ENCODE data around the gene SLC27A6.
"Not testable (repeated sequence)": the region's sequence is repeated elsewhere in the genome, so short reads cannot be mapped to it uniquely, and the experiment has no call there.

The SLC27A6 gene

GRCh38 chr5:129019401-129019908 is 54.2 kb downstream of the SLC27A6 start:
- Histone ChIP-seq H3K27me3 (no peaks in the 10 kb centered on the region), H3K36me3 (no peaks in the 10 kb centered on the region), H3K4me3 (ENCODE audit: low read depth, low read length) (no peak overlapping the region), H3K4me1 (peaks cover 56% of the 10 kb centered on the region), H3K9me3 (no peaks in the 10 kb centered on the region)
- no peak for TF ChIP-seq CTCF (IDR thresholded peaks at IDR 0.05; ENCODE audit: low read depth, low read length)
- no peak for DNase-seq

GRCh38 chr5:129020683-129021082 is 55.4 kb downstream of the SLC27A6 start:
- peaks cover 66% of the 10 kb centered on the region for H3K4me1 ChIP-seq
- no peak for DNase-seq
- no peak overlapping the region for H3K4me3 ChIP-seq (ENCODE audit: low read depth, low read length)
- H3K9me3 ChIP-seq, result no peaks in the 10 kb centered on the region
- no peaks in the 10 kb centered on the region for H3K27me3 ChIP-seq
- no peaks in the 10 kb centered on the region for H3K36me3 ChIP-seq
- no peak for TF ChIP-seq CTCF (IDR thresholded peaks at IDR 0.05; ENCODE audit: low read depth, low read length)

GRCh38 chr5:129021744-129022143 is 56.5 kb downstream of the SLC27A6 start:
- Histone ChIP-seq H3K4me1 (peaks cover 77% of the 10 kb centered on the region), H3K27me3 (no peaks in the 10 kb centered on the region), H3K4me3 (ENCODE audit: low read depth, low read length) (no peak overlapping the region), H3K9me3 (no peaks in the 10 kb centered on the region), H3K36me3 (no peaks in the 10 kb centered on the region)
- DNase-seq, result no peak
- TF ChIP-seq CTCF (IDR thresholded peaks at IDR 0.05; ENCODE audit: low read depth, low read length), result no peak

- Histone ChIP-seq H3K36me3 (no peaks in the 10 kb centered on the region), H3K4me1 (peaks cover 85% of the 10 kb centered on the region), H3K4me3 (ENCODE audit: low read depth, low read length) (no peak overlapping the region), H3K9me3 (no peaks in the 10 kb centered on the region), H3K27me3 (no peaks in the 10 kb centered on the region)
- TF ChIP-seq CTCF (IDR thresholded peaks at IDR 0.05; ENCODE audit: low read depth, low read length), result no peak
- DNase-seq, result no peak
Observed at GRCh38 chr5:129022599-129022998, 57.3 kb downstream of the SLC27A6 start.

GRCh38 chr5:129027260-129027659 is 62.0 kb downstream of the SLC27A6 start:
- H3K4me1 ChIP-seq, result peaks cover 48% of the 10 kb centered on the region
- TF ChIP-seq CTCF (IDR thresholded peaks at IDR 0.05; ENCODE audit: low read depth, low read length), result no peak
- H3K9me3 ChIP-seq, result no peaks in the 10 kb centered on the region
- DNase-seq, result no peak
- H3K27me3 ChIP-seq, result no peaks in the 10 kb centered on the region
- no peak overlapping the region for H3K4me3 ChIP-seq (ENCODE audit: low read depth, low read length)
- H3K36me3 ChIP-seq, result no peaks in the 10 kb centered on the region

GRCh38 chr5:129031886-129032683 is 66.8 kb downstream of the SLC27A6 start:
- H3K4me3 ChIP-seq (ENCODE audit: low read depth, low read length), result no peak overlapping the region
- peaks cover 7% of the 10 kb centered on the region for H3K4me1 ChIP-seq
- no peaks in the 10 kb centered on the region for H3K36me3 ChIP-seq
- no peaks in the 10 kb centered on the region; the same call in 1 of the 2 replicates for H3K9me3 ChIP-seq
- H3K27me3 ChIP-seq, result no peaks in the 10 kb centered on the region
- TF ChIP-seq CTCF (IDR thresholded peaks at IDR 0.05; ENCODE audit: low read depth, low read length), result no peak
- DNase-seq, result no peak

GRCh38 chr5:129036257-129036656 is 71.0 kb downstream of the SLC27A6 start:
- not testable (repeated sequence) for H3K36me3 ChIP-seq; H3K27me3 ChIP-seq; H3K4me1 ChIP-seq; DNase-seq; H3K9me3 ChIP-seq; H3K4me3 ChIP-seq (ENCODE audit: low read depth, low read length)
